Measurements from ENCODE around the gene PANK4. TPM values are rescaled to one million over a fixed set of nuclear protein-coding genes. Genes with fewer than 3 reads are reported as not detected.

The PANK4 gene
- total RNA-seq, 1 experiment from 2014 or later = 32.9 TPM

GRCh38 chr1:2458687-2459086 lies 67.7 kb downstream of the PANK4 start:
- in situ Hi-C loops (cut with HindIII; ENCODE audit: low sequenced_read_pairs) = no loop called here
- DNase-seq (ENCODE audit: low spot score) = no peak

Other genes with a start within 250 kb of the PANK4 start
- 8.9 and 29.1 TPM in 2 replicates for gene MORN1, start 135.0 kb downstream of the PANK4 start, total RNA-seq (2014; rRNA removed; shearing (Covaris generic))
- 43.3 and 56.2 TPM in 2 replicates for gene RER1, start 134.8 kb downstream of the PANK4 start, total RNA-seq (2014; rRNA removed; shearing (Covaris generic))
- 84.2 and 96.0 TPM in 2 replicates for gene PEX10, start 114.0 kb downstream of the PANK4 start, total RNA-seq (2014; rRNA removed; shearing (Covaris generic))
- 0.06 and 0.20 TPM in 2 replicates for gene PLCH2, start 50.3 kb downstream of the PANK4 start, total RNA-seq (2014; rRNA removed; shearing (Covaris generic))
- not detected in 2 replicates for gene HES5, start 3.7 kb upstream of the PANK4 start, total RNA-seq (2014; rRNA removed; shearing (Covaris generic))
- gene TNFRSF14, start 29.8 kb upstream of the PANK4 start, total RNA-seq (2014; rRNA removed; shearing (Covaris generic)) = 7.4 and 9.0 TPM in 2 replicates
- 26.9 and 31.7 TPM in 2 replicates for gene PRXL2B, start 60.2 kb upstream of the PANK4 start, total RNA-seq (2014; rRNA removed; shearing (Covaris generic))
- 0.47 TPM in 1 of 2 replicates, not detected in the other for gene MMEL1, start 106.4 kb upstream of the PANK4 start, total RNA-seq (2014; rRNA removed; shearing (Covaris generic))